ENCODE data around the gene MON1B. TPM values are rescaled to one million over a fixed set of nuclear protein-coding genes. Genes with fewer than 3 reads are reported as not detected.

The MON1B gene
- total and polyA plus RNA-seq, 2 of the 13 experiments (the other 11 are each of a cell fraction or from before 2014, with no cell fraction given), result 13.4 to 15.6 TPM

DNA sequence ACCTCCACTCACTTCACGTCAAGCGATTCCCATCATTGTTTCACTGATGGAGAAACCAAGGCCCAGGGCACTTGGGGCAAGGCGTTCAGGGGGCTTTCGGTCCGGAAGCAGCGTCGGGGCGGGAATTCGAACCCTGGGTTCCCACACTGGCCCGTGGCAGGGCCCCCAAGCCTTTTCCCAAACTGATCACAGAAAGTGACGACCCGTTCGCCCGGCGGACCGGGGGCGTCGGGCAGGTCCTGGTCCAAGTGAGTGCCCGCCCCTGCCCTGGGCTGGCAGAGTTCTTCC lies 856 bp upstream of the MON1B start (continued):
- TF ChIP-seq ARID5B (CRISPR knock-in tag; IDR thresholded peaks at IDR 0.05) (no peak), YY1 (IDR thresholded peaks at IDR 0.05; ENCODE audit: insufficient read depth, insufficient replicate concordance, low read depth, low read length) (no peak), ZNF276 (CRISPR knock-in tag; IDR thresholded peaks at IDR 0.05; ENCODE audit: low read depth) (no peak), KDM5B (CRISPR knock-in tag; IDR thresholded peaks at IDR 0.05; ENCODE audit: borderline replicate concordance) (no peak), ZNF709 (CRISPR knock-in tag; IDR thresholded peaks at IDR 0.05) (no peak), AHDC1 (CRISPR knock-in tag; IDR thresholded peaks at IDR 0.05; ENCODE audit: borderline replicate concordance) (no peak), ZNF777 (CRISPR knock-in tag; IDR thresholded peaks at IDR 0.05) (no peak), ZSCAN29 (CRISPR knock-in tag; conservative IDR thresholded peaks at IDR 0.05) (no peak), ZNF512 (CRISPR knock-in tag; IDR thresholded peaks at IDR 0.05) (no peak), LRRFIP1 (CRISPR knock-in tag; conservative IDR thresholded peaks at IDR 0.05) (no peak), ZSCAN25 (CRISPR knock-in tag; IDR thresholded peaks at IDR 0.05) (no peak), ZFP62 (CRISPR knock-in tag; IDR thresholded peaks at IDR 0.05) (no peak), NFYB (CRISPR knock-in tag; IDR thresholded peaks at IDR 0.05) (no peak)
- TF ChIP-seq, protein P1, sequence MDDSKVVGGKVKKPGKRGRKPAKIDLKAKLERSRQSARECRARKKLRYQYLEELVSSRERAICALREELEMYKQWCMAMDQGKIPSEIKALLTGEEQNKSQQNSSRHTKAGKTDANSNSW (CRISPR knock-in tag; IDR thresholded peaks at IDR 0.05; ENCODE audit: borderline replicate concordance), result no peak
